Measurements from ENCODE around the gene FSD2. TPM values are rescaled to one million over a fixed set of nuclear protein-coding genes. Genes with fewer than 3 reads are reported as not detected.
A peak's percentile ranks its signal among the peaks of the same experiment; 100 is the strongest.

The FSD2 gene
- total RNA-seq, 1 donor from 2014 or later = 108 TPM

DNA sequence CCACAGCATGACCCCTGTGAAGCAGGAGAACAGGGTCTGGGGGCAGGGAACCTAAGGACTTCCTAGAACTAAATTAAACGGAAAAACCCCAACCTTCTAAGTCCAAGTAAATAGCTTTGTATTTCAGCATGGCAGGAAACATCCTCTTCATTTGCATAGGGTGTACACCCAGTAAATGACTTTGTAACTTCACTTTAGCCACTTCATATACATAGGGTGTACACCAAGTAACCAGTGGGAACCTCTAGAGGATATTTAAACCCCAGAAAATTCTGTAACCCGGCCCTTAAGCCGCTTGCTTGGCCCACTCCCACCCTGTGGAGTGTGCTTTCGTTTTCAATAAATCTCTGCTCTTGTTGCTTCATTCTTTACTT, 41.8 kb downstream of the FSD2 start:
- intact Hi-C loops (cut with micrococcal nuclease) = no loop called here
- Histone ChIP-seq H3K36me3 (peaks cover 93% of the 10 kb centered on the region), H3K27ac (replicated peaks) (no peak overlapping the region), H3K4me3 (no peak overlapping the region), H3K9me3 (replicated peaks) (no peaks in the 10 kb centered on the region), H3K27me3 (ENCODE audit: low read depth) (no peaks in the 10 kb centered on the region), H3K4me1 (peaks cover 21% of the 10 kb centered on the region)
- TF ChIP-seq, protein P1, sequence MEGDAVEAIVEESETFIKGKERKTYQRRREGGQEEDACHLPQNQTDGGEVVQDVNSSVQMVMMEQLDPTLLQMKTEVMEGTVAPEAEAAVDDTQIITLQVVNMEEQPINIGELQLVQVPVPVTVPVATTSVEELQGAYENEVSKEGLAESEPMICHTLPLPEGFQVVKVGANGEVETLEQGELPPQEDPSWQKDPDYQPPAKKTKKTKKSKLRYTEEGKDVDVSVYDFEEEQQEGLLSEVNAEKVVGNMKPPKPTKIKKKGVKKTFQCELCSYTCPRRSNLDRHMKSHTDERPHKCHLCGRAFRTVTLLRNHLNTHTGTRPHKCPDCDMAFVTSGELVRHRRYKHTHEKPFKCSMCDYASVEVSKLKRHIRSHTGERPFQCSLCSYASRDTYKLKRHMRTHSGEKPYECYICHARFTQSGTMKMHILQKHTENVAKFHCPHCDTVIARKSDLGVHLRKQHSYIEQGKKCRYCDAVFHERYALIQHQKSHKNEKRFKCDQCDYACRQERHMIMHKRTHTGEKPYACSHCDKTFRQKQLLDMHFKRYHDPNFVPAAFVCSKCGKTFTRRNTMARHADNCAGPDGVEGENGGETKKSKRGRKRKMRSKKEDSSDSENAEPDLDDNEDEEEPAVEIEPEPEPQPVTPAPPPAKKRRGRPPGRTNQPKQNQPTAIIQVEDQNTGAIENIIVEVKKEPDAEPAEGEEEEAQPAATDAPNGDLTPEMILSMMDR (IDR thresholded peaks at IDR 0.05; ENCODE audit: borderline replicate concordance) = no peak
- no peak for DNase-seq

DNA sequence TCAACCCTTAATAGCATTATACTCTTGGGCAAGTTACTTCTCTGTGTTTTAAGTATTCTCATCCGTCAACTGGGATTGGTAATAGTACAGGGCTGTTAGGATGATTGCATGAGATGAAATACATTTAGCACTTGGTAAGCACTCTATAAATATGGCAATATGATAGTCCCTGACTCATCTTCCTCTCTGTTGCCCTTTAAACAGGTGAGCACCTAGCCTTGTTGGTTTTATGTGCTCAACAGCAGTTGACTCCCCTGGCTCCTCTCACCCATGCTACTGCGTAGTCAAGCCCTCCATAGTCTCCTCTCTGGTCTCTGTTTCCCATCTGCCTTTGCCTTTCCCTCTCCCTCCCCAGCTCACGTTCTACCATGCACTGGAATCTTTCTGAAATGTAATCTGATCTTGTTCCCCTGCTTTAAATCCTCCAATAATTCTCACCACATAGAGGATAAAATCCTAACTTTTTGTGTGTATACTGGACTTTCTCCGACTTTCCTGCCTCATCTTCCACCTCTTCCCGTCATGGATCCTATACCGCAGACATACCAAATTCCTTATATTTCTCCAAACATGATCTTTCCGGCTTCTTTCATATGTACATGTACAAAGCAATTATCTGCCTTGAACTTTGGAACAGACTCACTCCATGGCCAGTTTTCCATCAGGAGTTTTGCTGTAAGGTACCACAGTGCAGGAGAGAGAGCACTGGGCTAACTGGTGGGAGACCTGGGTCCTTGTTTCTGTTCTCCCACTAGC, 42.3 kb downstream of the FSD2 start:
- intact Hi-C loops (cut with micrococcal nuclease) = no loop called here
- Histone ChIP-seq H3K4me1 (peaks cover 21% of the 10 kb centered on the region), H3K36me3 (peaks cover 94% of the 10 kb centered on the region), H3K27me3 (ENCODE audit: low read depth) (no peaks in the 10 kb centered on the region), H3K27ac (replicated peaks) (no peak overlapping the region), H3K4me3 (no peak overlapping the region), H3K9me3 (replicated peaks) (no peaks in the 10 kb centered on the region)
- no peak for DNase-seq
- TF ChIP-seq, protein P1 (IDR thresholded peaks at IDR 0.05; ENCODE audit: borderline replicate concordance) = no peak

- Histone ChIP-seq H3K27ac (replicated peaks) (no peak overlapping the region), H3K4me1 (peaks cover 38% of the 10 kb centered on the region), H3K36me3 (peaks cover 26% of the 10 kb centered on the region), H3K4me3 (peak overlapping the region; percentile 79), H3K27me3 (ENCODE audit: low read depth) (no peaks in the 10 kb centered on the region), H3K9me3 (replicated peaks) (no peaks in the 10 kb centered on the region)
- intact Hi-C loops (cut with micrococcal nuclease) = no loop called here
- TF ChIP-seq, protein P1 (IDR thresholded peaks at IDR 0.05; ENCODE audit: borderline replicate concordance) = no peak
- no peak for DNase-seq
These were observed 54.6 kb downstream of the FSD2 start for GRCh38 chr15:82751308-82751707.

DNA sequence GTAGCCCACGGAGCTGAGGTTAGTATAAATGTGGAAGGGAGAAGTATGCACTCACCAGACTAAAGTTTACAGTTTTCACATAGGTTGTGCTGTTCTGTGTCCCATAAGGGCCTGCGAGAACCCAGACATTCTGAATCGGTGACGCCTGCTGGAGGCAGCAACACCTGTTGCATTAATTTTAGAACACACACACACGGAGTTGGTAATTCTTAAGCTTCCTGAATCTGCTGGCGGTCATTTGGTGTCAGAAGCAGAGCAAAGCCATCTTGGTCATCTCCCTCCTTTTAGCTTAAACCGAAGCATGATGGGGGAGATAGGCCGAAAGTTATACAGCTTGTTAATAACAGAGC, 55.1 kb downstream of the FSD2 start:
- H3K4me1 ChIP-seq = peaks cover 38% of the 10 kb centered on the region
- peaks cover 21% of the 10 kb centered on the region for H3K36me3 ChIP-seq
- H3K4me3 ChIP-seq = peak overlapping the region; percentile 79
- no peaks in the 10 kb centered on the region for H3K27me3 ChIP-seq (ENCODE audit: low read depth)
- no peaks in the 10 kb centered on the region for H3K9me3 ChIP-seq (replicated peaks)
- TF ChIP-seq, protein P1 (IDR thresholded peaks at IDR 0.05; ENCODE audit: borderline replicate concordance) = no peak
- peak overlapping the region; percentile 95 for H3K27ac ChIP-seq (replicated peaks)
- no peak for DNase-seq
- intact Hi-C loops (cut with micrococcal nuclease) = no loop called here

GRCh38 chr15:82749951-82750830, 55.7 kb downstream of the FSD2 start:
- TF ChIP-seq, protein P1 (IDR thresholded peaks at IDR 0.05; ENCODE audit: borderline replicate concordance) = no peak
- no peaks in the 10 kb centered on the region for H3K27me3 ChIP-seq (ENCODE audit: low read depth)
- intact Hi-C loops (cut with micrococcal nuclease) = no loop called here

More at GRCh38 chr15:82749951-82750830, 55.7 kb downstream of the FSD2 start:
- H3K36me3 ChIP-seq = peaks cover 15% of the 10 kb centered on the region
- peaks cover 38% of the 10 kb centered on the region for H3K4me1 ChIP-seq
- H3K9me3 ChIP-seq (replicated peaks) = no peaks in the 10 kb centered on the region
- peak overlapping the region; percentile 79 for H3K4me3 ChIP-seq
- H3K27ac ChIP-seq (replicated peaks) = peak overlapping the region; percentile 95
- peak; percentile 90 for DNase-seq

Measured in left ventricle myocardium inferior (tissue), 1 donor.